ENCODE results near the gene PLN. TPM values are rescaled to one million over a fixed set of nuclear protein-coding genes. Genes with fewer than 3 reads are reported as not detected.

Gene PLN
- total and polyA plus RNA-seq, 2 experiments from 2014 or later, result 0.40 to 0.80 TPM

DNA sequence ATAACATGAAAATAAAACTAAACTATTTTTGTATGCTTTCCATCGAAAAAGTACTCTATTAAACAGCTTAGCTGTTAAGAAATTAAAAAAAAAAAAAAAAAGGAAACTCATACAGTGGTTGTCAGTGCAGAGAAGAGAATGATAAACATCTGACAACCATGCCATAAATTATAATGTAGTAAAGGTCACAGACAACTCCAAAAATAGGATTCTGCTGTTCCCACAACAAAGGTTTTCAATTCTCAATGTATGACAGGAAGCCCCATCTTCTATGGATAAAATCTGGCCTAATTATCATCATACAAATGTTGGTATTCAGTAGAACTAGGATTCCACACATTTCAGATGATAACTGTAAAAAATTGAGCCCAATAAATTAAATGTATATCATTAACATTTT, 5.0 kb downstream of the PLN start:
- Histone ChIP-seq H3K4me3 (no peak overlapping the region), H3K79me2 (peaks cover 59% of the 10 kb centered on the region), H2AFZ (no peak overlapping the region), H3K4me2 (no peak overlapping the region), H4K20me1 (ENCODE audit: insufficient read depth, poor library complexity, severe bottlenecking) (peaks cover 29% of the 10 kb centered on the region), H3K4me1 (ENCODE audit: insufficient read depth) (no peaks in the 10 kb centered on the region), H3K27ac (no peak overlapping the region), H3K9me2 (replicated peaks; ENCODE audit: insufficient read depth) (no peaks in the 10 kb centered on the region), H3K27me3 (no peaks in the 10 kb centered on the region), H3K9me3 (ENCODE audit: low read depth) (no peaks in the 10 kb centered on the region), H3K36me3 (replicated peaks; ENCODE audit: insufficient read depth, low read depth) (no peaks in the 10 kb centered on the region)
- no peak for DNase-seq (ENCODE audit: low spot score)
- TF ChIP-seq EZH2 (IDR thresholded peaks at IDR 0.05; ENCODE audit: borderline replicate concordance), result no peak
- TF ChIP-seq, protein P1, sequence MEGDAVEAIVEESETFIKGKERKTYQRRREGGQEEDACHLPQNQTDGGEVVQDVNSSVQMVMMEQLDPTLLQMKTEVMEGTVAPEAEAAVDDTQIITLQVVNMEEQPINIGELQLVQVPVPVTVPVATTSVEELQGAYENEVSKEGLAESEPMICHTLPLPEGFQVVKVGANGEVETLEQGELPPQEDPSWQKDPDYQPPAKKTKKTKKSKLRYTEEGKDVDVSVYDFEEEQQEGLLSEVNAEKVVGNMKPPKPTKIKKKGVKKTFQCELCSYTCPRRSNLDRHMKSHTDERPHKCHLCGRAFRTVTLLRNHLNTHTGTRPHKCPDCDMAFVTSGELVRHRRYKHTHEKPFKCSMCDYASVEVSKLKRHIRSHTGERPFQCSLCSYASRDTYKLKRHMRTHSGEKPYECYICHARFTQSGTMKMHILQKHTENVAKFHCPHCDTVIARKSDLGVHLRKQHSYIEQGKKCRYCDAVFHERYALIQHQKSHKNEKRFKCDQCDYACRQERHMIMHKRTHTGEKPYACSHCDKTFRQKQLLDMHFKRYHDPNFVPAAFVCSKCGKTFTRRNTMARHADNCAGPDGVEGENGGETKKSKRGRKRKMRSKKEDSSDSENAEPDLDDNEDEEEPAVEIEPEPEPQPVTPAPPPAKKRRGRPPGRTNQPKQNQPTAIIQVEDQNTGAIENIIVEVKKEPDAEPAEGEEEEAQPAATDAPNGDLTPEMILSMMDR (IDR thresholded peaks at IDR 0.05; ENCODE audit: poor library complexity), result no peak
- no peak for TF ChIP-seq EZH2phosphoT487 (IDR thresholded peaks at IDR 0.05; ENCODE audit: low read depth, severe bottlenecking, unreplicated experiment)
- 75% methylated on average over 1 of the region's 1 CpG for WGBS (ENCODE audit: low lambda C conversion rate, missing lambda C conversion rate)

DNA sequence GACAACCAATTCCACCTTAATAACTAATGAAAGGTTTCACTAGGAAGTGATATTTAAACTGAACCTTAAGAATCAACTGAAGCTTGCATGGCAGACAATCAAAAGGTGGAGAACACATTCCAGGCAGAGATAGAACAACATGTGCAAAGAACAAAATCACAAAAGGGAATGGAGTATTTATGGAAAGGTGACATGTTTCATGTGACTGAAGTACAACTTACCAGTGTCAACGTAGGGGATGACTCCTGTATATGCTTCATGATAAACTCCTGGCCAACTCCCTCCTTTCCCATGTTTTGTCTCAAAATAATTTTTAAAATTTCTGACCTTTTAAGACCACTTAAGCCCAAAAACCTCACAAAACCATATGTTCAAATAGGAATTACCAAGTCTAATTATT, 6.6 kb downstream of the PLN start:
- no peaks in the 10 kb centered on the region for H3K4me1 ChIP-seq (ENCODE audit: insufficient read depth)
- H3K4me3 ChIP-seq, result no peak overlapping the region
- no peaks in the 10 kb centered on the region for H3K9me2 ChIP-seq (replicated peaks; ENCODE audit: insufficient read depth)
- DNase-seq (ENCODE audit: low spot score), result no peak
- no peaks in the 10 kb centered on the region for H3K9me3 ChIP-seq (ENCODE audit: low read depth)
- H4K20me1 ChIP-seq (ENCODE audit: insufficient read depth, poor library complexity, severe bottlenecking), result peaks cover 23% of the 10 kb centered on the region
- H2AFZ ChIP-seq, result no peak overlapping the region
- TF ChIP-seq EZH2 (IDR thresholded peaks at IDR 0.05; ENCODE audit: borderline replicate concordance) (no peak), EZH2phosphoT487 (IDR thresholded peaks at IDR 0.05; ENCODE audit: low read depth, severe bottlenecking, unreplicated experiment) (no peak)
- TF ChIP-seq, protein P1 (IDR thresholded peaks at IDR 0.05; ENCODE audit: poor library complexity), result no peak
- peaks cover 55% of the 10 kb centered on the region for H3K79me2 ChIP-seq
- H3K27ac ChIP-seq, result no peak overlapping the region
- H3K27me3 ChIP-seq, result no peaks in the 10 kb centered on the region
- H3K4me2 ChIP-seq, result no peak overlapping the region
- WGBS (ENCODE audit: low lambda C conversion rate, missing lambda C conversion rate), result 78% methylated on average over 1 of the region's 1 CpG
- no peaks in the 10 kb centered on the region for H3K36me3 ChIP-seq (replicated peaks; ENCODE audit: insufficient read depth, low read depth)

DNA sequence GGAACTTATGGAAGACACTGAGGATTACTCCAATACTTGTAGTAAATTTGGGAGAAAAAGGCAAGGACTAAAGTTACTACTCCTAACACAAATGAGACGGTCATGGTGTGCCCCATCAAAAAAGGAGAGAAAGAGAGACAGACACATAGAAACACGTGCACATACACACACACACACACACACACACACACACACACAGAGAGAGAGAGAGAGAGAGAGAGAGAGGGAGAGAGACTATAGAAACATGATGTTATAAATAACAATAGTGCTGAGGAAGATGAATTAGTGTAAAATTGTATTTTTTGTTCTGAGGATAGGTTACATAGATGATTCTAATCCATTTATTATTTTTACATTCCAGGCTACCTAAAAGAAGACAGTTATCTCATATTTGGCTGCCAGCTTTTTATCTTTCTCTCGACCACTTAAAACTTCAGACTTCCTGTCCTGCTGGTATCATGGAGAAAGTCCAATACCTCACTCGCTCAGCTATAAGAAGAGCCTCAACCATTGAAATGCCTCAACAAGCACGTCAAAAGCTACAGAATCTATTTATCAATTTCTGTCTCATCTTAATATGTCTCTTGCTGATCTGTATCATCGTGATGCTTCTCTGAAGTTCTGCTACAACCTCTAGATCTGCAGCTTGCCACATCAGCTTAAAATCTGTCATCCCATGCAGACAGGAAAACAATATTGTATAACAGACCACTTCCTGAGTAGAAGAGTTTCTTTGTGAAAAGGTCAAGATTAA, 10.5 kb downstream of the PLN start:
- Histone ChIP-seq H3K4me3 (no peak overlapping the region), H3K79me2 (peaks cover 65% of the 10 kb centered on the region), H4K20me1 (ENCODE audit: insufficient read depth, poor library complexity, severe bottlenecking) (peaks cover 23% of the 10 kb centered on the region), H3K4me1 (ENCODE audit: insufficient read depth) (peaks cover 9% of the 10 kb centered on the region), H3K9me2 (replicated peaks; ENCODE audit: insufficient read depth) (no peaks in the 10 kb centered on the region), H3K27me3 (no peaks in the 10 kb centered on the region), H3K9me3 (ENCODE audit: low read depth) (no peaks in the 10 kb centered on the region), H3K36me3 (replicated peaks; ENCODE audit: insufficient read depth, low read depth) (no peaks in the 10 kb centered on the region), H3K4me2 (no peak overlapping the region), H2AFZ (no peak overlapping the region), H3K27ac (no peak overlapping the region)
- WGBS (ENCODE audit: low lambda C conversion rate, missing lambda C conversion rate), result 75% methylated on average over 6 of the region's 6 CpGs
- TF ChIP-seq EZH2phosphoT487 (IDR thresholded peaks at IDR 0.05; ENCODE audit: low read depth, severe bottlenecking, unreplicated experiment) (no peak), EZH2 (IDR thresholded peaks at IDR 0.05; ENCODE audit: borderline replicate concordance) (no peak)
- TF ChIP-seq, protein P1 (IDR thresholded peaks at IDR 0.05; ENCODE audit: poor library complexity), result no peak
- DNase-seq (ENCODE audit: low spot score), result no peak

All from hepatocyte (in vitro differentiated cells).